ENCODE measurements around the gene CACUL1. TPM values are rescaled to one million over a fixed set of nuclear protein-coding genes. Genes with fewer than 3 reads are reported as not detected.

The CACUL1 gene
- total RNA-seq, 2 experiments from 2014 or later = 12.0 to 27.6 TPM

GRCh38 chr10:118767297-118768040, 12.7 kb upstream of the CACUL1 start:
- CTCF ChIA-PET (ENCODE audit: unreplicated experiment) = no interaction called here
- no TSS peak for BruUV-seq (replicated peaks)
- H2AFZ ChIP-seq (ENCODE audit: low read length) = no peak overlapping the region
- no peak overlapping the region for H3K4me2 ChIP-seq (ENCODE audit: low read length)
- H3K36me3 ChIP-seq (ENCODE audit: insufficient read depth, low read length) = no peaks in the 10 kb centered on the region
- POLR2A ChIA-PET = interaction anchor here (0.5 kb wide), 1 partner anchor 98 kb away, joined by 6 read pairs; no protein-coding TSS in a partner anchor
- no peaks in the 10 kb centered on the region for H3K4me1 ChIP-seq (ENCODE audit: insufficient read depth, low read length, poor library complexity, severe bottlenecking)
- H3K27ac ChIP-seq (ENCODE audit: low read depth, low read length, poor library complexity, severe bottlenecking) = no peak overlapping the region
- H3K9me2 ChIP-seq (ENCODE audit: insufficient read depth, low read length) = no peaks in the 10 kb centered on the region
- no peak for DNase-seq (ENCODE audit: low spot score)
- no peak overlapping the region for H3K4me3 ChIP-seq (ENCODE audit: low read depth, low read length, poor library complexity, severe bottlenecking)
- no peaks in the 10 kb centered on the region for H3K79me2 ChIP-seq (ENCODE audit: insufficient read depth, low read depth, low read length)
- intact Hi-C loops (cut with micrococcal nuclease; ENCODE audit: unreplicated experiment) = no loop called here
- no peaks in the 10 kb centered on the region for H4K20me1 ChIP-seq (ENCODE audit: insufficient read depth, low read length)
- H3K9me3 ChIP-seq (ENCODE audit: low read length) = no peaks in the 10 kb centered on the region
- TF ChIP-seq EZH2phosphoT487 (IDR thresholded peaks at IDR 0.05; ENCODE audit: borderline replicate concordance, low read depth, low read length) = no peak
- TF ChIP-seq, protein P1, sequence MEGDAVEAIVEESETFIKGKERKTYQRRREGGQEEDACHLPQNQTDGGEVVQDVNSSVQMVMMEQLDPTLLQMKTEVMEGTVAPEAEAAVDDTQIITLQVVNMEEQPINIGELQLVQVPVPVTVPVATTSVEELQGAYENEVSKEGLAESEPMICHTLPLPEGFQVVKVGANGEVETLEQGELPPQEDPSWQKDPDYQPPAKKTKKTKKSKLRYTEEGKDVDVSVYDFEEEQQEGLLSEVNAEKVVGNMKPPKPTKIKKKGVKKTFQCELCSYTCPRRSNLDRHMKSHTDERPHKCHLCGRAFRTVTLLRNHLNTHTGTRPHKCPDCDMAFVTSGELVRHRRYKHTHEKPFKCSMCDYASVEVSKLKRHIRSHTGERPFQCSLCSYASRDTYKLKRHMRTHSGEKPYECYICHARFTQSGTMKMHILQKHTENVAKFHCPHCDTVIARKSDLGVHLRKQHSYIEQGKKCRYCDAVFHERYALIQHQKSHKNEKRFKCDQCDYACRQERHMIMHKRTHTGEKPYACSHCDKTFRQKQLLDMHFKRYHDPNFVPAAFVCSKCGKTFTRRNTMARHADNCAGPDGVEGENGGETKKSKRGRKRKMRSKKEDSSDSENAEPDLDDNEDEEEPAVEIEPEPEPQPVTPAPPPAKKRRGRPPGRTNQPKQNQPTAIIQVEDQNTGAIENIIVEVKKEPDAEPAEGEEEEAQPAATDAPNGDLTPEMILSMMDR (conservative IDR thresholded peaks at IDR 0.05; ENCODE audit: low read length) = no peak

- ChIA-PET POLR2A (interaction anchor here (1.0 kb wide), 1 partner anchor 10 kb away, joined by 3 read pairs; the partner anchor contains the start of gene CACUL1), CTCF (ENCODE audit: unreplicated experiment) (no interaction called here)
- Histone ChIP-seq H2AFZ (ENCODE audit: low read length) (no peak overlapping the region), H3K36me3 (ENCODE audit: insufficient read depth, low read length) (no peaks in the 10 kb centered on the region), H4K20me1 (ENCODE audit: insufficient read depth, low read length) (no peaks in the 10 kb centered on the region), H3K9me2 (ENCODE audit: insufficient read depth, low read length) (no peaks in the 10 kb centered on the region), H3K4me1 (ENCODE audit: insufficient read depth, low read length, poor library complexity, severe bottlenecking) (no peaks in the 10 kb centered on the region), H3K4me3 (ENCODE audit: low read depth, low read length, poor library complexity, severe bottlenecking) (no peak overlapping the region), H3K4me2 (ENCODE audit: low read length) (no peak overlapping the region), H3K27ac (ENCODE audit: low read depth, low read length, poor library complexity, severe bottlenecking) (no peak overlapping the region), H3K79me2 (ENCODE audit: insufficient read depth, low read depth, low read length) (no peaks in the 10 kb centered on the region), H3K9me3 (ENCODE audit: low read length) (no peaks in the 10 kb centered on the region)
- TF ChIP-seq, protein P1 (conservative IDR thresholded peaks at IDR 0.05; ENCODE audit: low read length) = no peak
- TF ChIP-seq EZH2phosphoT487 (IDR thresholded peaks at IDR 0.05; ENCODE audit: borderline replicate concordance, low read depth, low read length) = no peak
- intact Hi-C loops (cut with micrococcal nuclease; ENCODE audit: unreplicated experiment) = no loop called here
- BruUV-seq (replicated peaks) = no TSS peak
- no peak for DNase-seq (ENCODE audit: low spot score)
Measured at GRCh38 chr10:118764195-118764594, 9.4 kb upstream of the CACUL1 start.
